ENCODE data around the gene ZBTB42.
A peak's percentile ranks its signal among the peaks of the same experiment; 100 is the strongest.

Gene ZBTB42

GRCh38 chr14:104800771-104801519 is at the start of gene ZBTB42 (continued):
- TF ChIP-seq ZNF518A (tag by site-specific recombination; conservative IDR thresholded peaks at IDR 0.05; ENCODE audit: low read depth), result no peak
- no peak for TF ChIP-seq ZFP69B (tag by site-specific recombination; IDR thresholded peaks at IDR 0.05)
- TF ChIP-seq HOXD13 (CRISPR knock-in tag; IDR thresholded peaks at IDR 0.05; ENCODE audit: borderline replicate concordance), result no peak
- TF ChIP-seq ELK4 (IDR thresholded peaks at IDR 0.05; ENCODE audit: borderline replicate concordance, low read depth, low read length), result no peak
- TF ChIP-seq ZNF791 (tag by site-specific recombination; IDR thresholded peaks at IDR 0.05), result no peak
- no peak for TF ChIP-seq TRIM28 (IDR thresholded peaks at IDR 0.05; ENCODE audit: borderline replicate concordance, low read length)
- no peak for TF ChIP-seq HOXA7 (CRISPR knock-in tag; IDR thresholded peaks at IDR 0.05; ENCODE audit: borderline replicate concordance)
- TF ChIP-seq ZNF776 (tag by site-specific recombination; IDR thresholded peaks at IDR 0.05; ENCODE audit: borderline replicate concordance), result no peak
- no peak for TF ChIP-seq ZNF157 (tag by site-specific recombination; IDR thresholded peaks at IDR 0.05)
- TF ChIP-seq PRDM1 (tag by site-specific recombination; IDR thresholded peaks at IDR 0.05), result no peak
- TF ChIP-seq GLIS2 (tag by site-specific recombination; IDR thresholded peaks at IDR 0.05), result peak; percentile 50; the same call in 1 of the 2 replicates
- TF ChIP-seq IKZF3 (tag by site-specific recombination; IDR thresholded peaks at IDR 0.05), result no peak
- no peak for TF ChIP-seq ZNF280D (tag by site-specific recombination; IDR thresholded peaks at IDR 0.05)
- TF ChIP-seq ZSCAN5A (tag by site-specific recombination; IDR thresholded peaks at IDR 0.05), result no peak
- no peak for TF ChIP-seq ZBTB48 (tag by site-specific recombination; IDR thresholded peaks at IDR 0.05)
- TF ChIP-seq ZNF585B (tag by site-specific recombination; IDR thresholded peaks at IDR 0.05), result no peak
- no peak for TF ChIP-seq ZNF155 (tag by site-specific recombination; IDR thresholded peaks at IDR 0.05)
- TF ChIP-seq PRDM2 (tag by site-specific recombination; IDR thresholded peaks at IDR 0.05; ENCODE audit: borderline replicate concordance), result no peak
- TF ChIP-seq ZNF596 (tag by site-specific recombination; IDR thresholded peaks at IDR 0.05), result no peak
- TF ChIP-seq ZSCAN23 (tag by site-specific recombination; IDR thresholded peaks at IDR 0.05), result no peak
- no peak for TF ChIP-seq ZNF426 (tag by site-specific recombination; IDR thresholded peaks at IDR 0.05)

Data from HEK293 (cell line).